ENCODE data around the gene CRYBG1.

GRCh38 chr6:106586815-106587415 lies 226.4 kb downstream of the CRYBG1 start:
- TF ChIP-seq CTCF (conservative IDR thresholded peaks at IDR 0.05; ENCODE audit: low read length) (no peak), EZH2phosphoT487 (IDR thresholded peaks at IDR 0.05; ENCODE audit: borderline replicate concordance) (no peak)

Data from Loucy (cell line).